Measurements from ENCODE around the gene THOC3.
"Not testable (repeated sequence)": the region's sequence is repeated elsewhere in the genome, so short reads cannot be mapped to it uniquely, and the experiment has no call there.

THOC3 gene, protein sequence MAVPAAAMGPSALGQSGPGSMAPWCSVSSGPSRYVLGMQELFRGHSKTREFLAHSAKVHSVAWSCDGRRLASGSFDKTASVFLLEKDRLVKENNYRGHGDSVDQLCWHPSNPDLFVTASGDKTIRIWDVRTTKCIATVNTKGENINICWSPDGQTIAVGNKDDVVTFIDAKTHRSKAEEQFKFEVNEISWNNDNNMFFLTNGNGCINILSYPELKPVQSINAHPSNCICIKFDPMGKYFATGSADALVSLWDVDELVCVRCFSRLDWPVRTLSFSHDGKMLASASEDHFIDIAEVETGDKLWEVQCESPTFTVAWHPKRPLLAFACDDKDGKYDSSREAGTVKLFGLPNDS

DNA sequence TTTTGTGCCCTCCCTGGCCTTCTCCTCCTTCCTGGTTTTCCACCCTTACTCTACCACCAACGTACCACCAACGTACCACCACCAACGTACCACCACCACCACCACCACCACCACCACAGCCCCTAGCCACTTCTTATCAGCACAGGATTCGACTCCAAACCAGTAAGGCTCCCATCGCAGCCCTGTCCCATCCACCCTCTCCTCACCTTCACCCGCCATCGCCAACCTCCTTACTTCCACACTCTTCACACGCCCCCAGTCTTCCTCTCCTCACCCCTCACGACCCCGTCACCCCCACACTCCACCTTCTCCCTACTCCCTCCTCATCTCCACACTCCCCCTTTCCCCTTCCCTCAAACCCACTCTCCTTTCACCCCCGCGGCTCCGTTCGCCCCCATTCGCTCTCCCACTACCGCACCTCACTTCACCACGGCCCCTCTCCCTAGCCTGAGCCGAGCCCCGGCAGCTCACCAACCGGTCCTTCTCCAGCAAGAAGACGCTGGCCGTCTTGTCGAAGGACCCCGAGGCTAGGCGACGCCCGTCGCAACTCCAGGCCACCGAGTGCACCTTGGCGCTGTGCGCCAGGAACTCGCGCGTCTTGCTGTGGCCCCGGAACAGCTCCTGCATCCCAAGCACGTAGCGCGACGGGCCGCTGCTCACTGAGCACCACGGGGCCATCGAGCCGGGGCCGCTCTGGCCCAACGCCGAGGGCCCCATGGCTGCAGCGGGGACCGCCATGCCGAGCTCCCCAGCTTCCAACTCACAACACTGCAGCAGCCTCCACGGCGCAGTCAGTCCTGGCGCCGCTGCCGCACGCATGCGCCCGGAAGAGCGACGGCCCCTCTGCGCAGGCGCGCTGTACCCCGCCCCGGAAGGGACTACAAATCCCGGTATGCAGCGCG is at the start of gene THOC3:
Gene THOC3, minus strand, starts transcription at position 845 of the 902 bp plus-strand sequence. Its CDS starts 107 bp downstream, at position 738.
- DNase-seq (ENCODE audit: low read depth, low spot score): peak; percentile 75

DNA sequence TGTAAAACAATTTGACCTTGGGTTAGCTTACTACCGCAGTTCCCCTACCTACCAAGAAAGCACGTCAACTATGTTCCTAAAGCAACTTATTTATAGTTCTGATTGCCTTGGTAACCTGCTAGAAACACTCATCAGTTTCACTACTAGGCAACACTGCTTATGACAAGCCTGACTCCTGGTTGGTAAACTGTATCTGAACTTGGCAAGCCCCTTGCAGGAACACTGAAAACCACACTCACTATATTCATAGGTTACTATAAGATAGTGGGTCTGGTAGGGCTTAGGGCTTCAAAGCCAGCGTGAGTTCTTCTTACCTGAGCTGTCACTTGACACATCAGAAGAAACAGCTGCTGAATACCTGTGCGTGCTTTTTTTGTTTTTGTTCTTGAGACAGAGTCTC is 49.2 kb upstream of the THOC3 start:
- DNase-seq (ENCODE audit: low read depth, low spot score): not testable (repeated sequence)

DNA sequence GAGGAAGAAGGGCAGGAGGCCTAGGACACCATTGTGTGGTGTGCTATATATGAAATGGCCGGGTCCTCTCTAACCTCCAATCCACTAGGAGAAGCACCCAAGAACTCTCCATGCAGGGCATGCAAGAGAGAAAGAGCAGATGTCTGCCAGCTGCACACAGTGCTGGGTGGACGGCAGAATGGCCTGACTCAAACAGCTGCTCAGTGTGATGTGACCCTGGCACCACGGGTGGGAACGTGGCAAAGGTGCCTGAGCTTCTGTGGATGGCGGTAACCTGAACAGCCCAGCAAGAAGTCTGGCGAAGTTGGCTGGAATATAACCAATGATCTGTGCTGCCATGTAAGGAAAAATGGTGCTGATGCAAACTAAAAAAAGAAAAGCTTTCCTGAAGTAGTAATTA is 46.2 kb upstream of the THOC3 start:
- DNase-seq (ENCODE audit: low read depth, low spot score): not testable (repeated sequence)

DNA sequence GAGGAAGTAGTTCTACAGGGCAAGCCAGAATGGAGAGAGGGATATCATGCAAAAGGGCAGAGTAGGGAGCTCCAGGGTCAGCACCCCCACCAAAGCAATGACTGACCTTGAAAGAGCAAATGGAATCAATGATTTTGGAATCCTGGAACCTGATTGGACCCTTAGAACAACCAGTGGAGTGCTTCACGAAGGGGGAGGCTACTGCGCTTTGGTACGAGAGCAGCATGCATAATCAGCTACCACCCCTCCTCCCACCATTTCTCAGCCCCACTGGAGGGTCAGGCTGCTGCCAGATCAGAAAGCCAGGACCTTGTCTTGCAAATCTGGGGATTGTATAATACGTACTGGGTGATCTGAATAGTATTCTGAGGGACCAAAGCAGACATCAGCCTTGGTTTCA is 43.0 kb upstream of the THOC3 start:
- not testable (repeated sequence) for DNase-seq (ENCODE audit: low read depth, low spot score)

DNA sequence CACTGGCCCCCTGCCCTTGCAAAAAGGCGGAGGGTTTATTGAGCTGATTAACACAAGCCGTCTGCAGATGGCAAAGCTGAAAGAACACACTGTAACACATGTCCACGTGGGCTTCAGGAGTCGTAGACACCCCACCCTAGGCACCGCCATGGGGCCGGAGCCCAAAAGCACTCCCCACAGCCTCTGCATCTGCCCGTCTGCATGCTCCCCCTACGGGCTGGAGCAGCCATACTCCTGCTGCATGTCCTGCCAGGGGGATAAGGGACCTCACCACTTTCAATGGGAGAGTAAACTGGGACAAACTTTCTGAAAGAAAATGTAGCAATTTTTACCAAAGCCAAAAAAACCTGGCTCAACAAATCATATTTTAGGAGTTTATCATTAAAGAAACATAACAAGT is 42.1 kb upstream of the THOC3 start:
- not testable (repeated sequence) for DNase-seq (ENCODE audit: low read depth, low spot score)

DNA sequence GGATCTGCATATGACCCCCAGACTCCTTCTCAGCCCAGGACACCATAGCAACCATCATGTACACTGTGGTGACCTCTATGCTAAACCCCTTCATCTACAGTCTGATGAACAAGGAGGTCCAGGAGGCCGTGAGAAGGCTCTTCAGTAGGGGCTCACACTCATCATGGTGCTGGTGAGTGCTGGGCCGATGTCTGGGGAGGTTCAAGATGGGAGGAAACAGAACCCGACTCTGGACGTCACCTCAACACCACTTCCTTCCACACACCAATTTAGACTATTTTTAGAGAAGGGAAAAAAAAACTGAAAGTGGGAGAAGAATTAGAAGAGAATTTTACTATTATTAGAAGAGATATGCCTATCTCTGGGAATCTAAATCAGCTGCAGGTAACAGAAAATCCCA is 39.1 kb upstream of the THOC3 start:
- not testable (repeated sequence) for DNase-seq (ENCODE audit: low read depth, low spot score)

DNA sequence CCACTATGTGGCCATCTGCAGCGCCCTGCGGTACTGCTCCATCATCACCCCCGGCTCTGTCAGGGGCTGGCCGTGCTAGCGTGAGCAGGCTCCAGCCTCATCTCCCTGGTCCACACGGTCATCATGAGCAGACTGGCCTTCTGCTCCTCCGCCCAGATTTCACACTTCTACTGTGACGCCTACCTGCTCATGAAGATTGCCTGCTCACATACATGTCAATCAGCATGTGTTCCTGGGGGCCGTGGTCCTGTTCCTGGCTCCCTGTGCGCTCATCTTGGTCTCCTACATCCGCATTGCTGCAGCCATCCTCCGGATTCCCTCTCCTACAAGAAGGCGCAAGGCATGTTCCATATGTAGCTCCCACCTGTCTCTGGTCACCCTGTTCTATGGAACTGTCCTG is 38.7 kb upstream of the THOC3 start:
- not testable (repeated sequence) for DNase-seq (ENCODE audit: low read depth, low spot score)

DNA sequence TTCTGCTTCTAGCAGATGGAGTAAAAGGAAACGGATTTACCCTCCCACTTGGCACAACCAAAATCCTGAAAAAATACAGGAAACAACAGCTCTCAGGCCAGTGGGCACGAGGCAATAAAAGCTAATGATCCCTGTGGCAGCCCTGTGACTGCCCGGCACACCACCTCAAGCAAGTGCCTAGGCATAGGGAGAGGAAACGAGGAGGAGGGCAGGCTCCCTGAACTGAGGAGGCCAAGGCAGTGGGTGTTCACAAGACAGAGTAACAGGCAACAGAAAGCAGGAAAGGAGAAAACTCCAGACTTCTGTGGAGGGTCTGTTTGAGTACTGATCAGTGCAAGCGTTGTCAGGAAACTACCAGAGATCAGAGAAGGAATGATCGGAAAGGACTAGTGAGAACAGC is 29.9 kb upstream of the THOC3 start:
- not testable (repeated sequence) for DNase-seq (ENCODE audit: low read depth, low spot score)

DNA sequence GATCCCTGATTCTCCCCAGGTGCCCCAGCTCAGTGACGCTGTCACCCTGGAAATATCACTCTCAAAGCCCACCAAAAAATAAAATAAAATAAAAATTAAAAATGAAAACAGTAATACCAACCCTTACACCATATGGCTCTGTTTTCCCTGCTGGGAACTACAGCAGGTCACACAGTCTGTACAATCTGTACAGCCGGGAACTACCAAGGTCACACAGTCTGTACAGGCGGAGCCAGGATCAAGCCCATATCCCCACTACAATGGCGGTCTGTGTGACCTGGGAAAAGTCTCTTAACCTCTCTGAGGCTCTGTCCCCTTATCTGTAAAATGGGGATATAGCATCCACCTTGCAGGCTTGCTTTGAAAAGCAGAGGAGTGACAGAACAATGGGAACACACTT is 29.4 kb upstream of the THOC3 start:
- DNase-seq (ENCODE audit: low read depth, low spot score): not testable (repeated sequence)

DNA sequence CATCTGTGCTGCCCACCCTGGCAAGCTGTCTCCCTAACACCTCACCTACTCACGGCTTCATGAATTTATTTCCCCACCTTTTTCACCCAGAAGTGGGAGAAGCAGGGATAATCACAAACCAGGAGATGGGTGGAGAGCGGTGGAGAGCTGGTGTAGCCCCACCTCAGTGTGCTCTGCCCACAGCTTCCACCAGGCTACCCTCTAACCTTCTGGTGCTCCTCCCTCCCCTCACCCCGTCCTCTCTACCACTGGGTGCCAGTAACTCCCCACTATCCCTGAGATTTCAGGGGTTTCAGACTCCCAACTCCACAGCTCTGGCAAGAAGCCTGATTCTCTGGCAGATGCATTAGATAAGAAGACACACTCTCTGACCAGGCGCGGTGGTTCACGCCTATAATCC is 28.7 kb upstream of the THOC3 start:
- DNase-seq (ENCODE audit: low read depth, low spot score): not testable (repeated sequence)

DNA sequence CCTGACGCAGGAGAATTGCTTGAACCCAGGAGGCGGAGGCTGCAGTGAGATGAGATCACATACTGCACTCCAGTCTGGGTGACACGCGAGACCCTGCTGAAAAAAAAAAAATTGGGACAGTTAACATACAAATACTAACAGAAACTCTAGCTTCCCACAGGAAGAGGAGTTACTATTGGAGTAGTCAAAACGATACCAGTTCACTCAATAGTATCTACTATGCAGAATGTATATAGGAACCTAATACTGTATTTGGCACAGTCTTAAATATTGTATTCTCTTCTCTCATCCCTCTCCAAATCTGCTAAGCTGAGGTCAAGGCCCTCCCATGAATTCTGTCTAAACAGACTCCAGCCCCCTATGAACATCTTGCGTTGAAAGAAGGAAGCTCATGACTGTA is 27.4 kb upstream of the THOC3 start:
- DNase-seq (ENCODE audit: low read depth, low spot score): not testable (repeated sequence)

DNA sequence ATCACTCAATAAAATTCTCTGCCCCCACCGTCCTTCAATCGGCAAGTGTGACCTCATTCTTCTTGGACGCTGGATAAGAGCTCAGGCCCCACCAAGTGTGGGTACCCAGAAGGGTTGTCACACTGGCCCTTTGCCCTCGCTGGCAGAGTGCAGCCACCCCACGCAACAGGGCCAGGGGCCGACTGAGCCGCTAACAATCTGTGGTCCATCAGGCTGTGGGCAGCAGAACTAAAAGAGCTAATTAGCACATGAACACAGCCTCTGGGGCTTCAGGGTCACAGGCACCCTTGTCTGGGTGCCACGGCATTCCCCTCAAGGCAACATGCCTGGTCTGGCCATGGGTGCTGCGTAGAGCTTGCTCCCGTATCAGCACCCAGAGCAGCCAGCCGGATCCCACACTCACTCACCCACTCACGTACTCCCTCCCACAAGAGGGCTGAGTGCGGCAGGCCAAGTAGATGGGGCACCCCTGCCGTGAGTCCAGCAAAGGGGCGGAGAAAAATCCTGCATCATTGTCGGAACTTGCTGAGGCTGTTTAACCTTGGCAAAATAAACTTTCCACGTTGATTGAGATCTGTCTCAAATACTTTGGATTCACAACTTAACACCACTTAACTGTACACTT is 11.4 kb upstream of the THOC3 start:
- DNase-seq (ENCODE audit: low read depth, low spot score): not testable (repeated sequence)

DNA sequence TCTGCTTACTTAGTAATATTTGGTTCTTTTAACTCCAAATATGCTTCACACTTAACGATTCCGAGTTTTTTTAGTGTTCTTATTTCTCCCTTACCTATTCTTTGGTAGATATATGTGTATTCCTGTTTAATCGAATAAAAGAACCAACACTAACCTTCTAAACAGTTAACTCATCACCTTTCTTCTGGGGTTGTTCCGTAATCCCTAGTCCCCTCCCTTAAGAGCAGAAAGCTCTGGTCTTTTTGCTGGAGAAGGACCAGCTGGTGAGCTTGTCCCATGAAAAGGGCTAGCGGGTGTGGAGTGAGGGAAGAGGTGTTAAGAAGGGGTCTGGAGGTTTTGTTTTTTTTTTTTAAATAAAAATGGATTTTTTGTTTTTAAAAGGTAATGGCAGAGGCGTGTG is 266 bp upstream of the THOC3 start:
- DNase-seq (ENCODE audit: low read depth, low spot score): not testable (repeated sequence)

DNA sequence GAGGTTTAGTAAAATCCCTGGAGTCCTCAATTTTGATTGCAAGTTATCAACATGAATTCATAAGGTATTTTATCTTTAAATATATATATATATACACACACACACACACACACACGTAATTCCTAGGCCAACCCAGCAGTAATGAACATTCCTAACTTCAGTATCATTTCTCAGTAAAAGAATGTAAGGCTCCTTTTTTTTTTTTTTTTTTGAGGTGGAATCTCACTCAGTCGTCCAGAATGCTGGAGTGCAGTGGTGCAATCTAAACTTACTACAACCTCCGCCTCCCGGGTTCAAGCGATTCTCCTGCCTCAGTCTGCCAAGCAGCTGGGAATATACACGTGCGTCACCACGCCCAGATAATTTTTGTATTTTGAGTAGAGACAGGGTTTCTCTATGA is 5.8 kb downstream of the THOC3 start:
- DNase-seq (ENCODE audit: low read depth, low spot score): not testable (repeated sequence)

DNA sequence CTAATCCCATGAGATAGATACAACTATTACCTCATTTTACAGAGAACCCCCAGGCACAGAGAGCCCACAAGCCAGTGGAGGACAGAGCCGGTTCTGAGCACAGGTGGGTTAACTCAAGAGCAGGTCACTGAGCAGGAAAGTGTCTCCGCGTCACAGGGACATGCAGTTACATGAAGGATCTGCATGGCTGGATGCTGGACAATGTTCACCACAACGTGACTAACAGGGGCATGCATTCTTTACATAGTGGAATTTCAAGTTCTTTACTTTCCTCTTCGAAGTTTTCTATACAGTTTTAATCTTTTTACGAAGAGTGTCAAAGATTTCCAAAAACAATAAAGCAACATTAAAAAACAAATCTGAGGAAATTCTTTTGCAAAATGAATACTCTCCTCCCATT is 7.9 kb downstream of the THOC3 start:
- DNase-seq (ENCODE audit: low read depth, low spot score): not testable (repeated sequence)

DNA sequence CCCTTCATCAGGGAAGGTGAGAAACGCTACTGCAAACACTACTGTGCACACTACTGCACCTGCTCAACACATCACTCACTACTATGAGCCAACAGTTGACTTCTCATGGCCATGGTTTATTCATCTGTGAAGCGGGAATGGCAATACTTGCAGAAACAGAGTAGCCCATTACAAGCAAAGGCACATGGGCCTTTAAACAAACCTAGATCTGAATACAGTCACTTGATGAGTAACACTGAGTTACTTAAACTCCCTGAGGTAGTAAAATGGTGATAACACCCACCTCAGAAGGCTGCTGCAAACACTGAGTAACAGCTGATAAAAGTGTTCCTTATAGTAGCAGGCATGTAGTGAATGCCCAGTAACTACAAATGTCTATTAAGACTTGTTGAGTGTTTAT is 9.6 kb downstream of the THOC3 start:
- not testable (repeated sequence) for DNase-seq (ENCODE audit: low read depth, low spot score)

DNA sequence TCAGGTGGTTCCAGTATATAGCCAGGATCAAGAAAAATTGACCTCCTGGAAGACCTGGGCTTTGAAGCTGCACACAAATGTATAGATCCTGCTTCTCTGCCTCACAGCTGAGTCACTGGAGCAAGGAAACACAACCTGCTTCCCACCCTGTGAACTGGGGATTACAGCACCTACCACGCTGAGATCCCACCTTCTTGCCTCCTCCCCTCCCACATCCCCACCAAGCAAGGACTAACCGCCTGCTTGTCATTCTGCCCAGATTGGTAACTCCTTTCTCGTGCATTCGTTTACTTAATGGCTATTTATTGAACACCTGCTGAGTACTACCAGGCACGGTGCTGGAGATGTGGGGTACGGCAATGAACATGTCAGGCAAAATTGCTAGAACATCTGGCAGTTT is 14.0 kb downstream of the THOC3 start:
- not testable (repeated sequence) for DNase-seq (ENCODE audit: low read depth, low spot score)

DNA sequence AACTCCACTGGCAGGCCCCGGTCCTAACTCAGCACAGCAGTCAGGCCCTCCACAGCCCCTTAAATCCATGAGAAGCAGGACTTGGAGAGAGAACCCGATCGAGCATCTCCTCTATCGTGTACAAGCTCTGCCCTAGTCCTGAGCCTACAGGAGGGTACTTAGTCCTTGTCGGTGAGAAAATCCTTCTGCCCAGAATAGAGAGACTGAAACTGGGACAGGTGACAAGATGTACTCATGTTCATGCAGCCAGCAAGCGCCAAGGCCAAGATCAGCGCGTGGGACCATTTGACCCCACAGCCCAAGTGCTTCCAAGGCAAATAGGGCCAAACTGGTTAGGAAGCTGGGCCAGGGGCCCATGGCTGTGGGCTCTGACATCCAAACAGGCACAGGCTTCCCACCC is 15.3 kb downstream of the THOC3 start:
- DNase-seq (ENCODE audit: low read depth, low spot score): not testable (repeated sequence)

DNA sequence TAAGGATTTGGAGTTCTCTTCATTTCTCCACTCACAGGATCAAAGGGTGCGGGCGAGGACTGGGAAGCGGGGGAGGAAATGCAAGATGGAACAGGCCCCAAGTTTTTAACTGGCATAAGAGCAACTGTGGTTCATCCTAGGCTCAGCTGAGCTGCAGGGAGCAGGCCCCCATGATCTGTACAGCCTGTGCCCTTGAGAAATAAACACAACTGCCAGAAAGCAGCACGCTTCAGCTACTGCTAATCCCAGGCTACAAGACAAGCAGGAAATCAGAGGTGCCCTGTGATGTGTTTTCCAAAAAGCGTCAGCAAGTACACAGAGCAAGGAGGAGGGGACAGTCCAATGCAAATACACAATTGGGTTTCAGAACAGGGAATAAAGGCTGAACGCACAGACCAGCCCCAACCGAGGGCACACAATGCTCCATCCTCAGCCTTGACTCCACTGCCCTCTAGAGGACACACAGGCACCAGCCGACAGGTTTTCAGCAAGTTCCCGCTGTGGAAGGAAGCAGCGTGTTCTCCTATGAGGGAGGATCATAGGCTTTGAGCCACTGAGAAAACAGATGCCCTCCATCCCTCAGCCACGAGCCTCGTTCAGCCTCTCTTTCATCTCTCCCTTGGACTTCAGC is 16.7 kb downstream of the THOC3 start:
- DNase-seq (ENCODE audit: low read depth, low spot score): not testable (repeated sequence)

DNA sequence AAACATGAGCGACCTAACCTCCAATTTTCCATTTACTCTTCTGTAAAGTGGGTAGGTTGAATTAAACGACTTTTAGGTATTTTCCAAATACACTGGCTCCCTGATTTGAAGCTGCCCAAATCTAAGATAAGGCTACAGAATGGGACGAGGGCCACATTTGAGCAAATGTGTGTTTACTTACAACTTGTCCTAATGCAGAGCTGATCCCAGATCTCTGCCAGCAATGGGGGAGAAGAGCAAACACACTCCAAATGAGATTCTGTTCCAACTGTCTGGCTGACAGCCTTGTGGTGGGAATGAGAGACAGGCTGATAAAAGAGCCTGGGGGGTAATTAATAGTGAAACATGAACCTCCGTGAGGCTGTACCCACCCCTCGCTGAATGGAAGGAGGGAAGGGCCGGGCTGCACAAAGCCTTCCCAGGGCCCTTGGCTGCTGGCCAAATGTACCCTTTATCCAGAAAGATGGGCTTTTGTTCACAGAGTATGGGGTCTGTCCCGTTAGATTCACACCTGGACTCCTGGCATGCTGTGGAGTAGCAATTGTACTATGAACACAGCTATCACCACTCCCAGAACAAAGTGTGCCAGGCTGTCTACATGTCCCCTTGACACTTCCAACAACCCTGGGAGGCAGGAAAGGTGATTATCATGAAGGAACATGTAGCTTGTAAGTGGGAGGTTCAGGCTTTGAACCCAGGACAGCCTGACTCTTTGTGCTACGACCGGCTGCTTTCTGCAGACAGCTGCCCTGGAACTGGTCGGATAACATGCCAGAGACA is 19.6 kb downstream of the THOC3 start:
- not testable (repeated sequence) for DNase-seq (ENCODE audit: low read depth, low spot score)

DNA sequence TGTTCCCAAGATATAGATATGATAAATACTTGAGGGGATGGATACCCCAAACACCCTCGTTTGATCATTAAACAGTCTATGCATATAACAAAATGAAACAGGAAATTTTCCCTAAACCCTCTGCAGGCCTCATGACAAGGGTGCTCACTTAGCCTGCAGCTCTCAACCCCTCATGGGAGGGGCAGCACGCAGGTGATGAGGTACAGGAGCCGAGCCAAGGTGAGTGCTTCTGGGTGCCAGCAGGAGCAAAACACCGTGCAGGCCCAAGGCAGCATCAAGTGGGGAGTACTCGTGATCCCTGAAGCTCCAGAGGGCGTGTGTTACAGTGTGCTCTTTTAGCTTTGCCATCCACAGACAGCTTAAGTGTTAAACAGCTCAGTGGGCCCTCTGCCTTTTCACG is 24.9 kb downstream of the THOC3 start:
- not testable (repeated sequence) for DNase-seq (ENCODE audit: low read depth, low spot score)
